SH-SY5Y (cell line): ENCODE data around the gene DIS3L.

Experiments used
- GATA2 ChIP-seq: IDR thresholded peaks from 2 replicates; pipeline ENCODE4 v1.6.1; 2011; ENCODE audit warnings: mild to moderate bottlenecking, low read depth, low read length
- GATA3 ChIP-seq: IDR thresholded peaks from 2 replicates; pipeline ENCODE4 v1.6.1; 2011; ENCODE audit warnings: low read depth, mild to moderate bottlenecking, low read length, moderate library complexity

GRCh38 chr15:66276546-66276945 lies 16.8 kb upstream of the DIS3L start:
- TF ChIP-seq GATA2 (no peak), GATA3 (no peak)
